ENCODE results near the gene RBM34. TPM values are rescaled to one million over a fixed set of nuclear protein-coding genes. Genes with fewer than 3 reads are reported as not detected.

RBM34 gene
- total and polyA plus RNA-seq, 8 donors, result 52.2 to 77.2 (median 67.3) TPM

DNA sequence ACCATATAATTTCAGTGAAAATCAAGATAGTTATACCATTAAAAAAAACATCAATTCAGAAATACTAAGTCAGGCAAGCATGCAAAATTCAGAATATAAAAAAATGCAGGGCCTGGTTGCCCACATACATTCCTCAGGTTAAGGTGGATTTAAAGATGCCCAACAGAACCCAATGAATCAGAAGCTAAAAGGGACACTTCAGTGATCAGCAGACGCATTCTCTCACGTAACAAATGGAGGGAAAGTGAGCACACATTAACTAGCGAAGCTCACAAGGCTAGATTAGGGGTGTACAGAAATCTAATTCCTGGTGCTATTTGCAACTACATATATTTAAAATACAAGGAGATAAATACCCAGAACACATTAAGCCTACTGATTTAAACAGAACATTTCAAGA is 49.9 kb downstream of the RBM34 start:
- no peaks in the 10 kb centered on the region for H3K4me1 ChIP-seq
- TF ChIP-seq, protein P1, sequence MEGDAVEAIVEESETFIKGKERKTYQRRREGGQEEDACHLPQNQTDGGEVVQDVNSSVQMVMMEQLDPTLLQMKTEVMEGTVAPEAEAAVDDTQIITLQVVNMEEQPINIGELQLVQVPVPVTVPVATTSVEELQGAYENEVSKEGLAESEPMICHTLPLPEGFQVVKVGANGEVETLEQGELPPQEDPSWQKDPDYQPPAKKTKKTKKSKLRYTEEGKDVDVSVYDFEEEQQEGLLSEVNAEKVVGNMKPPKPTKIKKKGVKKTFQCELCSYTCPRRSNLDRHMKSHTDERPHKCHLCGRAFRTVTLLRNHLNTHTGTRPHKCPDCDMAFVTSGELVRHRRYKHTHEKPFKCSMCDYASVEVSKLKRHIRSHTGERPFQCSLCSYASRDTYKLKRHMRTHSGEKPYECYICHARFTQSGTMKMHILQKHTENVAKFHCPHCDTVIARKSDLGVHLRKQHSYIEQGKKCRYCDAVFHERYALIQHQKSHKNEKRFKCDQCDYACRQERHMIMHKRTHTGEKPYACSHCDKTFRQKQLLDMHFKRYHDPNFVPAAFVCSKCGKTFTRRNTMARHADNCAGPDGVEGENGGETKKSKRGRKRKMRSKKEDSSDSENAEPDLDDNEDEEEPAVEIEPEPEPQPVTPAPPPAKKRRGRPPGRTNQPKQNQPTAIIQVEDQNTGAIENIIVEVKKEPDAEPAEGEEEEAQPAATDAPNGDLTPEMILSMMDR (IDR thresholded peaks at IDR 0.05), result no peak
- ATAC-seq (no peak), DNase-seq (no peak)
- no peaks in the 10 kb centered on the region for H3K9me3 ChIP-seq
- H3K36me3 ChIP-seq, result peaks cover 0 to 89% of the 10 kb centered on the region in 2 donors
- intact Hi-C loops (cut with DNase I), result no loop called here
- H3K27me3 ChIP-seq, result no peaks in the 10 kb centered on the region
- no peak overlapping the region for H3K27ac ChIP-seq
- H3K4me3 ChIP-seq, result no peak overlapping the region

DNA sequence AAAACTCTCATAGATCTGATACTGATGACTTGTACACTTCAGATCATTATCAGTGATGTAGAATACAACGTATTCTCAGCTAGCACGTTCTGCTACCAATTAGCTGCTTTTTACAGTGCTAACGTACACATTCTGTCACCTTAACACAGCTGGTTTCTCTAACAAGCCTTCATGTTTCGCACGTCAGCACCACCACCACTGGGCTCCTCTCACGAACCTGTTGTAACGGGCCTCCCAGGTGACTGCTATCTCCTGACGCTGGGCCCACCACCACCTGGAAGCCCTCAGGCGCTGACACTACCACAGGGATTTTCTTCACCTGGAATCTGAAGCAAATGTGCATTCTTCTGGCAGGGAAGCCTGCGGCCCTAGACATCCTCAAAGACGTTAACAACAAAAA is 52.2 kb downstream of the RBM34 start:
- no peak for DNase-seq
- Histone ChIP-seq H3K4me3 (no peak overlapping the region), H3K36me3 (peaks cover 0 to 67% of the 10 kb centered on the region in 2 donors), H3K9me3 (no peaks in the 10 kb centered on the region), H3K4me1 (peaks cover 0 to 7% of the 10 kb centered on the region in 2 donors), H3K27me3 (no peaks in the 10 kb centered on the region), H3K27ac (no peak overlapping the region)
- TF ChIP-seq, protein P1 (IDR thresholded peaks at IDR 0.05), result no peak
- ATAC-seq, result no peak
- intact Hi-C loops (cut with DNase I), result no loop called here

DNA sequence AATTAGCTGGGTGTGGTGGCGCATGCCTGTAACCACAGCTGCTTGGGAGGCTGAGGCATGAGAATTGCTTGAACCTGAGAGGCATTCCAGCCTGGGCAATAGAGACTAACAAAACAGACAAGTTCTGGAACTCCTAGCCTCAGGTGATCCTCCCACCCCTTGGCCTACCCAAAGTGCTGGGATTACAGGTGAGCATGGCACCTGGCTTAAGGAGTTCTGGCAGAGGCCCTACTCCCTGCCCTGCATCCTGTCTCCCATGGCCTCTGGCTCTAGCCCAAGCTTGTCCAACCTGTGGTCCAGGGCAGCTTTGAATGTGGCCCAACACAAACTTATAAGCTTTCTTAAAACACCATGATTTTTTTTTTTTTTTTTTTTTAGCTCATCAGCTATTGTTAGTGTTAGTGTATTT is 52.9 kb downstream of the RBM34 start:
- ATAC-seq, result no peak
- H3K27me3 ChIP-seq, result no peaks in the 10 kb centered on the region
- H3K4me3 ChIP-seq, result no peak overlapping the region
- H3K36me3 ChIP-seq, result peaks cover 0 to 60% of the 10 kb centered on the region in 2 donors
- TF ChIP-seq, protein P1 (IDR thresholded peaks at IDR 0.05), result no peak
- no peak for DNase-seq
- no peak overlapping the region for H3K27ac ChIP-seq
- peaks cover 0 to 9% of the 10 kb centered on the region in 2 donors for H3K4me1 ChIP-seq
- no peaks in the 10 kb centered on the region for H3K9me3 ChIP-seq
- intact Hi-C loops (cut with DNase I), result no loop called here

DNA sequence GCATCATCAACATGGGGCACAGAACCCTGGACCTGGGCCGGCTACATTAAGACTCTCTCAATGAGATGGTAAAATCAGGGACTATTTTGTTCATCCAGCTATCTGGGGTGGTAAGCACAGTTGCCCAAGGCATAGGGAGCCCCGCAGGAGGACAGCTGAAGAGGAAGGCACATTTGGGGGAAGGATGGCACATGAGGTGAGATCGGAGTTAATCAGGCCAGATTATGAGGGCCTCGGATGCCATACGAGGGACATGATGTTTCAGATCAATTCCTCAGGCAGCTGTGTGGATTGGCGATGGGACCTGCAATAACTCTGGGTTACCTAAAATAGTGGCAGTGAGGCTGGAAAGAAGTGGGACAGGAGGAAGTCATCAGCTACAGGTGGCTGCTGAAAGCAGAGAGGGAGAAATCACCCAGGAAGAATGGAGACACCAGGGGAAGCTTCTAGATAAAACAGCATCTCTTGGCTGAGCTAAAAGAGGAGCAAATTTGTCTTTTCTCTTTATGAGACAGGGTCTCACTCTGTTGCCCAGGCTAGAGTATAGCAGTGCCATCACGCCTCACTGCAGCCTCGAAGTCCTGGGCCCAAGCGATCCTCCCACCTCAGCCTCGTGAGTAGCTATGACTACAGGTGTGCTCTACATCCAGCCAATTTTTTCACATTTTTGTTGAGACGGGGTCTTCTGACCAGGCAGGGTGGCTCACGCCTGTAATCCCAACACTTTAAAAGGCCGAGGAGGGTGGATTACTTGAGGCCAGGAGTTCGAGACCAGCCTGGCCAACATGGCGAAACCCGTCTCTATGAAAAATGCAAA is 53.5 kb downstream of the RBM34 start:
- intact Hi-C loops (cut with DNase I), result no loop called here
- H3K27me3 ChIP-seq, result no peaks in the 10 kb centered on the region
- TF ChIP-seq, protein P1 (IDR thresholded peaks at IDR 0.05), result no peak
- no peak for ATAC-seq
- H3K4me3 ChIP-seq, result no peak overlapping the region
- no peak overlapping the region for H3K27ac ChIP-seq
- no peak for DNase-seq
- H3K9me3 ChIP-seq, result no peaks in the 10 kb centered on the region
- H3K4me1 ChIP-seq, result peaks cover 0 to 9% of the 10 kb centered on the region in 2 donors
- H3K36me3 ChIP-seq, result peaks cover 0 to 54% of the 10 kb centered on the region in 2 donors

DNA sequence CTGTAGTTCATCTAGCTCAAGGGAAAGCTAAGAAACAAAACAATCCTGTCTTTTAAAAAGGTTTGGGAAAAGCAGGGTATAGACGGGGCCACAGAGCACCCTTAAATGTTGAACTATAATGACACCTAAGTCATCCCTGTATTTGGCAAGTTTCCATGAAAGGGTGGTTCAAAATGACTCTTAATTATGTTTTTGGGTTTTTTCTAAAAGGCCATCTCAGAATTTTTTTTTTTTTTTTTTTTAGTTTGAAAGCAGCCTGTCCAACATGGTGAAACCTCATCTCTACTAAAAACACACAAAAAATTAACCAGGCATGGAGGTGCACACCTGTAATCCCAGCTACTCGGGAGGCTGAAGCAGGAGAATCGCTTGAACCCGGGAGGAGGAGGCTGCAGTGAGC is 54.6 kb downstream of the RBM34 start:
- H3K27ac ChIP-seq, result no peak overlapping the region
- no peak overlapping the region for H3K4me3 ChIP-seq
- peaks cover 0 to 9% of the 10 kb centered on the region in 2 donors for H3K4me1 ChIP-seq
- H3K27me3 ChIP-seq, result no peaks in the 10 kb centered on the region
- peaks cover 0 to 42% of the 10 kb centered on the region in 2 donors for H3K36me3 ChIP-seq
- no peak for ATAC-seq
- intact Hi-C loops (cut with DNase I), result no loop called here
- no peaks in the 10 kb centered on the region for H3K9me3 ChIP-seq
- TF ChIP-seq, protein P1 (IDR thresholded peaks at IDR 0.05), result no peak
- DNase-seq, result no peak

Measured in left lung (tissue), 10 donors.